Right atrium auricular region (tissue), 2 donors: Measurements from ENCODE around the gene ACKR3. TPM values are rescaled to one million over a fixed set of nuclear protein-coding genes. Genes with fewer than 3 reads are reported as not detected.
A peak's percentile ranks its signal among the peaks of the same experiment; 100 is the strongest.

Source experiments
- DNase-seq: peaks from one replicate; pipeline ENCODE4 v3.0.0-alpha.2; 2019; ENCODE audit warnings: low spot score
- H3K27ac ChIP-seq, 2 donors: fragments of 200-600 bp; sonication (generic); 1 replicate in 1 of 2; 2 replicates in 1 of 2; pipeline ENCODE4 v1.5.1; 2016 to 2019
- H3K27me3 ChIP-seq, 2 donors: fragments of 200-600 bp; sonication (generic); one replicate each; pipeline versions ENCODE4 v1.5.1 to v1.6.0; 2017 to 2019
- H3K36me3 ChIP-seq: fragments of 200-600 bp; sonication (generic); one replicate; pipeline ENCODE4 v1.5.1; 2016
- H3K4me1 ChIP-seq, 2 donors: fragments of 200-600 bp; sonication (generic); one replicate each; pipeline versions ENCODE4 v1.5.1 to v1.6.0; 2017 to 2019
- H3K4me3 ChIP-seq, 2 donors: fragments of 200-600 bp; sonication (generic); 1 replicate in 1 of 2; 2 replicates in 1 of 2; pipeline ENCODE4 v1.5.1; 2017 to 2019; ENCODE audit warnings: mild to moderate bottlenecking in 1 of 2, moderate library complexity in 1 of 2
- H3K9me3 ChIP-seq, 2 donors: fragments of 200-600 bp; sonication (generic); one replicate each; pipeline ENCODE4 v1.5.1; 2019
- CTCF ChIP-seq, 2 donors: fragments of 200-600 bp; sonication (generic); IDR thresholded peaks; one replicate each; pipeline ENCODE4 v1.5.1; 2019; ENCODE audit warnings: antibody characterized with exemption in 2 of 2
- total RNA-seq, 2 donors: library from RNA; depleted of rRNA; stranded (reverse); fragments of >200 nt; gene quantifications; one replicate each; pipeline ENCODE4 v1.1.0, GENCODE V29; 2016

The ACKR3 gene
- total RNA-seq, 2 donors from 2014 or later = 49.7 to 60.5 TPM

GRCh38 chr2:236578411-236578846 is 8.8 kb downstream of the ACKR3 start:
- Histone ChIP-seq H3K9me3 (no peaks in the 10 kb centered on the region), H3K4me3 (no peak overlapping the region), H3K27me3 (no peaks in the 10 kb centered on the region), H3K4me1 (peaks cover 0 to 20% of the 10 kb centered on the region in 2 donors), H3K27ac (no peak overlapping the region), H3K36me3 (peaks cover 21% of the 10 kb centered on the region)
- TF ChIP-seq CTCF (IDR thresholded peaks at IDR 0.05) = no peak
- no peak for DNase-seq

GRCh38 chr2:236579048-236579745 is 9.6 kb downstream of the ACKR3 start:
- Histone ChIP-seq H3K4me1 (peaks cover 0 to 13% of the 10 kb centered on the region in 2 donors), H3K9me3 (no peaks in the 10 kb centered on the region), H3K27me3 (no peaks in the 10 kb centered on the region), H3K27ac (peak overlapping the region; percentile 2 to 31), H3K4me3 (no peak overlapping the region), H3K36me3 (peaks cover 21% of the 10 kb centered on the region)
- TF ChIP-seq CTCF (IDR thresholded peaks at IDR 0.05) = no peak
- peak; percentile 53 for DNase-seq

GRCh38 chr2:236579746-236580315 is 10.2 kb downstream of the ACKR3 start:
- Histone ChIP-seq H3K27me3 (no peaks in the 10 kb centered on the region), H3K9me3 (no peaks in the 10 kb centered on the region), H3K4me1 (peaks cover 0 to 6% of the 10 kb centered on the region in 2 donors), H3K27ac (peak overlapping the region; percentile 2 to 31), H3K36me3 (peaks cover 21% of the 10 kb centered on the region), H3K4me3 (no peak overlapping the region)
- TF ChIP-seq CTCF (IDR thresholded peaks at IDR 0.05) = no peak
- no peak for DNase-seq

- H3K27ac ChIP-seq = no peak overlapping the region
- DNase-seq = no peak
- no peaks in the 10 kb centered on the region for H3K27me3 ChIP-seq
- H3K36me3 ChIP-seq = peaks cover 21% of the 10 kb centered on the region
- no peak overlapping the region for H3K4me3 ChIP-seq
- peaks cover 0 to 6% of the 10 kb centered on the region in 2 donors for H3K4me1 ChIP-seq
- H3K9me3 ChIP-seq = no peaks in the 10 kb centered on the region
- TF ChIP-seq CTCF (IDR thresholded peaks at IDR 0.05) = no peak
Measured at GRCh38 chr2:236580746-236581355, 11.2 kb downstream of the ACKR3 start.

- no peak overlapping the region for H3K4me3 ChIP-seq
- no peak for TF ChIP-seq CTCF (IDR thresholded peaks at IDR 0.05)
- H3K4me1 ChIP-seq = peaks cover 0 to 6% of the 10 kb centered on the region in 2 donors
- H3K27ac ChIP-seq = no peak overlapping the region
- peaks cover 21% of the 10 kb centered on the region for H3K36me3 ChIP-seq
- no peak for DNase-seq
- no peaks in the 10 kb centered on the region for H3K27me3 ChIP-seq
- H3K9me3 ChIP-seq = no peaks in the 10 kb centered on the region
Measured at GRCh38 chr2:236581546-236581945, 11.9 kb downstream of the ACKR3 start.
